ENCODE results near the gene ISCA2.

Gene ISCA2

DNA sequence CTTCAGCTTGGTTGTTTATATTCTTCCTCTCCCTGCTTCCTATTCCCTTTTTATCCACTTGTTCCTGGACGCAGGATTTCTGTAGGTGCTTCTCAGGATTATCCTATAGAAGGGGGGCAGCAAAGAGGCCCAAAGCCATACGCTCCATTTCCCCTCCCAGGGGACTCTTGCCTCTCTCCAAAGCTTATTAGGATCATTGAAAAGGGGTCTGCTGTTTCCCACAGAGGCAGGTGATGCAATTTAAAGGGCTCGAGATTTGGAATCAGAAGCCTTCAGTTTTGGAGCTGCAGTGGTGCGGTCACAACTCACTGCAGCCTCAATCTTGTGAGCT lies 36.0 kb upstream of the ISCA2 start:
- TF ChIP-seq EZH2phosphoT487 (IDR thresholded peaks at IDR 0.05; ENCODE audit: low read depth) = no peak
- TF ChIP-seq, protein P1, sequence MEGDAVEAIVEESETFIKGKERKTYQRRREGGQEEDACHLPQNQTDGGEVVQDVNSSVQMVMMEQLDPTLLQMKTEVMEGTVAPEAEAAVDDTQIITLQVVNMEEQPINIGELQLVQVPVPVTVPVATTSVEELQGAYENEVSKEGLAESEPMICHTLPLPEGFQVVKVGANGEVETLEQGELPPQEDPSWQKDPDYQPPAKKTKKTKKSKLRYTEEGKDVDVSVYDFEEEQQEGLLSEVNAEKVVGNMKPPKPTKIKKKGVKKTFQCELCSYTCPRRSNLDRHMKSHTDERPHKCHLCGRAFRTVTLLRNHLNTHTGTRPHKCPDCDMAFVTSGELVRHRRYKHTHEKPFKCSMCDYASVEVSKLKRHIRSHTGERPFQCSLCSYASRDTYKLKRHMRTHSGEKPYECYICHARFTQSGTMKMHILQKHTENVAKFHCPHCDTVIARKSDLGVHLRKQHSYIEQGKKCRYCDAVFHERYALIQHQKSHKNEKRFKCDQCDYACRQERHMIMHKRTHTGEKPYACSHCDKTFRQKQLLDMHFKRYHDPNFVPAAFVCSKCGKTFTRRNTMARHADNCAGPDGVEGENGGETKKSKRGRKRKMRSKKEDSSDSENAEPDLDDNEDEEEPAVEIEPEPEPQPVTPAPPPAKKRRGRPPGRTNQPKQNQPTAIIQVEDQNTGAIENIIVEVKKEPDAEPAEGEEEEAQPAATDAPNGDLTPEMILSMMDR (IDR thresholded peaks at IDR 0.05; ENCODE audit: low read depth, low read length) = no peak
- H3K79me2 ChIP-seq (ENCODE audit: low read length) = no peaks in the 10 kb centered on the region
- no peaks in the 10 kb centered on the region for H3K27me3 ChIP-seq (ENCODE audit: low read depth, low read length)
- H4K20me1 ChIP-seq (ENCODE audit: insufficient read depth, low read length) = no peaks in the 10 kb centered on the region
- H3K9me3 ChIP-seq (ENCODE audit: insufficient read depth, low read length) = no peaks in the 10 kb centered on the region
- H3K36me3 ChIP-seq (replicated peaks; ENCODE audit: low read depth, low read length) = no peaks in the 10 kb centered on the region
- no peak overlapping the region for H3K9ac ChIP-seq (ENCODE audit: low read length)
- no peak overlapping the region for H3K27ac ChIP-seq (ENCODE audit: low read length)
- no peak overlapping the region for H3K4me2 ChIP-seq (ENCODE audit: low read length)
- H2AFZ ChIP-seq (ENCODE audit: low read depth, low read length) = no peak overlapping the region
- no peak overlapping the region for H3K4me3 ChIP-seq (ENCODE audit: low read length)
- H3K4me1 ChIP-seq (ENCODE audit: low read length) = peaks cover 5% of the 10 kb centered on the region; the same call in 1 of the 2 replicates

DNA sequence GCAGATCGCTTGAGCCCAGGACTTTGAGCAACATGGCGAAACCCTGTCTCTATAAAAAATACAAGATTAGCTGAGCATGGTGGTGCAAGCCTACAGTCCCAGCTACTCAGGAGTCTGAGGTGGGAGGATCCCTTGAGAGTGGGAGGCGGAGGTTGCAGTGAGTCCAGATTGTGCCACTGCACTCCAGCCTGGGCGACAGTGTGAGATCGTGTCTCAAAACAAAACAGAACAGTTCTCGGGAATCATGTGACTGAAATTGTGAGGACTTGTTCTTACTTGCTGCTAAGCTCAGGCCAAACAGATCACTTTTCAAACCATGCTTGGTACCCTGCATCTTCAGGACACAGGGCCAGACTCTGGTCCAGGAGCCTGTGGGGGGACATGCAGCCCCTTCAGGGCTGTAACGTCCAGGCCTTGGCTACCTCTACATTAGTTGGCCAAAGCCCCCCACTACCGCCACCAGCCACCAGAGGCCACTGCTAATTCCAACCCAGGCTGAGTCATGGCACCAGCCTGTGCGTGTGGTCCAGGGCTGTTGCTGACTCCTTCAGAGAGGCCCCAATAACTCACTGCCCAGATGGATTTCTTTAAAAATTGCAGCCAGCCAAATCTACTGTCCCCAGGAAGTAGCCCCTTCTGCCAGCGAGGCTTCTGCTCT lies 34.1 kb upstream of the ISCA2 start:
- no peak overlapping the region for H3K27ac ChIP-seq (ENCODE audit: low read length)
- H3K4me1 ChIP-seq (ENCODE audit: low read length) = peaks cover 5% of the 10 kb centered on the region; the same call in 1 of the 2 replicates
- no peak overlapping the region for H3K9ac ChIP-seq (ENCODE audit: low read length)
- no peaks in the 10 kb centered on the region for H3K79me2 ChIP-seq (ENCODE audit: low read length)
- no peak overlapping the region for H3K4me3 ChIP-seq (ENCODE audit: low read length)
- H3K4me2 ChIP-seq (ENCODE audit: low read length) = peak overlapping the region; percentile 28; the same call in 1 of the 2 replicates
- H3K27me3 ChIP-seq (ENCODE audit: low read depth, low read length) = peaks cover 12% of the 10 kb centered on the region; the same call in 1 of the 2 replicates
- no peaks in the 10 kb centered on the region for H3K36me3 ChIP-seq (replicated peaks; ENCODE audit: low read depth, low read length)
- H3K9me3 ChIP-seq (ENCODE audit: insufficient read depth, low read length) = no peaks in the 10 kb centered on the region
- no peaks in the 10 kb centered on the region for H4K20me1 ChIP-seq (ENCODE audit: insufficient read depth, low read length)
- TF ChIP-seq EZH2phosphoT487 (IDR thresholded peaks at IDR 0.05; ENCODE audit: low read depth) = no peak
- TF ChIP-seq, protein P1 (IDR thresholded peaks at IDR 0.05; ENCODE audit: low read depth, low read length) = peak; percentile 58
- peak overlapping the region; percentile 52; the same call in 1 of the 2 replicates for H2AFZ ChIP-seq (ENCODE audit: low read depth, low read length)

DNA sequence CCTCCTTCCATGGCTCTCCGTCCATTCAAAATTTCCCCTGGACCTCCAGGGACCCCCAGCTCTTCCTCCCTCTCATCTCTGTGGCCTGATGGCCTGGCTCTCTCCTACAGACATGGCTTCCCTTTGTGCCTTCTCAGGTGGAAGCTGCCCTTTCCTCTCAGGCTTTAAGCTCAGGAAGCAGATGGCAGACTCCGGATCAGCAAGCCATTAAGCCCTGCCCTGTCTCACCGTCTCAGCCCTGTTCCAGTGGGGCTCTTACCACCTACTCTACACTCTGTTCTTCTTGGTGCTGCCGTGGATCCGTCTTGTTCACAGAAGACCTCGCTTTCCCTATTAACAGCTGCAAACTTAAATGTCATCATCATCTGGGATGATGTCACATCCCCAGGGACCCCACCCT lies 33.6 kb upstream of the ISCA2 start:
- Histone ChIP-seq H3K4me2 (ENCODE audit: low read length) (no peak overlapping the region), H3K27me3 (ENCODE audit: low read depth, low read length) (peaks cover 13% of the 10 kb centered on the region; the same call in 1 of the 2 replicates), H3K27ac (ENCODE audit: low read length) (no peak overlapping the region), H3K4me1 (ENCODE audit: low read length) (peaks cover 5% of the 10 kb centered on the region; the same call in 1 of the 2 replicates), H3K9me3 (ENCODE audit: insufficient read depth, low read length) (no peaks in the 10 kb centered on the region), H4K20me1 (ENCODE audit: insufficient read depth, low read length) (no peaks in the 10 kb centered on the region), H3K79me2 (ENCODE audit: low read length) (no peaks in the 10 kb centered on the region), H3K9ac (ENCODE audit: low read length) (no peak overlapping the region), H2AFZ (ENCODE audit: low read depth, low read length) (no peak overlapping the region), H3K4me3 (ENCODE audit: low read length) (no peak overlapping the region), H3K36me3 (replicated peaks; ENCODE audit: low read depth, low read length) (no peaks in the 10 kb centered on the region)
- TF ChIP-seq, protein P1 (IDR thresholded peaks at IDR 0.05; ENCODE audit: low read depth, low read length) = no peak
- TF ChIP-seq EZH2phosphoT487 (IDR thresholded peaks at IDR 0.05; ENCODE audit: low read depth) = no peak

DNA sequence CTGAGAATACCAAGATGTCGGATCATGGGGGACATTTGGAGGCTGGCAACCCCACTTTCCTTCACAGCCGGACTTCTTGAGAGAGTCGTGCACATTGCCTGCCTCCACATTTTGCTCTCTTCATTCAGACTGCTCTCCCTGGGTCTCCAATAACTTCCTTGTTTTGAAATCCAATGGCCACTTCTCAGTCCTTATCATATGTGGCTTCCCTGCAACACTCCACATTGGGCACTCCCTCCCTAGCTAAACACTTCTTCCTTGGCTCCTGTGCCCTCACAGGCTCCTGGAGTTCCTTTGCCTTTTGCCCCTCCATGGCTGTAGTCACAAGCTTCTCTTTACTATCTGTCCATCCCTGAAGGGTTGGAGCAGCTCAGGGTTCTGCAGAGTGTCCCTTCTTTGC lies 30.6 kb upstream of the ISCA2 start:
- Histone ChIP-seq H3K9me3 (ENCODE audit: insufficient read depth, low read length) (no peaks in the 10 kb centered on the region), H3K9ac (ENCODE audit: low read length) (no peak overlapping the region), H3K4me3 (ENCODE audit: low read length) (no peak overlapping the region), H3K27me3 (ENCODE audit: low read depth, low read length) (peaks cover 13% of the 10 kb centered on the region; the same call in 1 of the 2 replicates), H4K20me1 (ENCODE audit: insufficient read depth, low read length) (no peaks in the 10 kb centered on the region), H3K36me3 (replicated peaks; ENCODE audit: low read depth, low read length) (no peaks in the 10 kb centered on the region), H3K27ac (ENCODE audit: low read length) (no peak overlapping the region), H3K4me1 (ENCODE audit: low read length) (peaks cover 5% of the 10 kb centered on the region; the same call in 1 of the 2 replicates), H3K79me2 (ENCODE audit: low read length) (no peaks in the 10 kb centered on the region), H2AFZ (ENCODE audit: low read depth, low read length) (no peak overlapping the region), H3K4me2 (ENCODE audit: low read length) (no peak overlapping the region)
- no peak for TF ChIP-seq EZH2phosphoT487 (IDR thresholded peaks at IDR 0.05; ENCODE audit: low read depth)
- TF ChIP-seq, protein P1 (IDR thresholded peaks at IDR 0.05; ENCODE audit: low read depth, low read length) = no peak

Data from OCI-LY3 (cell line).